ENCODE results near the gene DOCK2. TPM values are rescaled to one million over a fixed set of nuclear protein-coding genes. Genes with fewer than 3 reads are reported as not detected.

Gene DOCK2
- total RNA-seq, 4 donors from 2014 or later, result 0.32 to 5.3 (median 2.7) TPM

- Histone ChIP-seq H3K36me3 (no peaks in the 10 kb centered on the region), H3K27me3 (no peaks in the 10 kb centered on the region), H3K4me3 (no peak overlapping the region), H3K4me1 (no peaks in the 10 kb centered on the region), H3K9me3 (no peaks in the 10 kb centered on the region), H3K27ac (no peak overlapping the region)
- no peak for DNase-seq
- in situ Hi-C loops (cut with MboI; ENCODE audit: low sequenced_read_pairs in 4 of 4), result no loop called here
- ATAC-seq, result no peak
- TF ChIP-seq CTCF (IDR thresholded peaks at IDR 0.05 in 4 of 5, conservative IDR thresholded peaks at IDR 0.05 in 1 of 5) (no peak), POLR2A (IDR thresholded peaks at IDR 0.05) (no peak)
- intact Hi-C loops (cut with DNase I; ENCODE audit: low total_unique reads), result no loop called here
Measured at GRCh38 chr5:169893571-169893970, 256.5 kb downstream of the DOCK2 start.

GRCh38 chr5:169895926-169896325, 258.9 kb downstream of the DOCK2 start:
- no peaks in the 10 kb centered on the region for H3K4me1 ChIP-seq
- intact Hi-C loops (cut with DNase I; ENCODE audit: low total_unique reads) (no loop called here), in situ Hi-C loops (cut with MboI; ENCODE audit: low sequenced_read_pairs in 4 of 4) (no loop called here)
- no peaks in the 10 kb centered on the region for H3K9me3 ChIP-seq
- no peak overlapping the region for H3K27ac ChIP-seq
- no peak for DNase-seq
- no peaks in the 10 kb centered on the region for H3K36me3 ChIP-seq
- no peak for ATAC-seq
- H3K4me3 ChIP-seq, result no peak overlapping the region
- TF ChIP-seq POLR2A (IDR thresholded peaks at IDR 0.05), result no peak
- TF ChIP-seq CTCF (IDR thresholded peaks at IDR 0.05 in 4 of 5, conservative IDR thresholded peaks at IDR 0.05 in 1 of 5), result no peak
- no peaks in the 10 kb centered on the region for H3K27me3 ChIP-seq

- H3K36me3 ChIP-seq, result no peaks in the 10 kb centered on the region
- H3K9me3 ChIP-seq, result no peaks in the 10 kb centered on the region
- DNase-seq (no peak), ATAC-seq (no peak)
- in situ Hi-C loops (cut with MboI; ENCODE audit: low sequenced_read_pairs in 4 of 4) (no loop called here), intact Hi-C loops (cut with DNase I; ENCODE audit: low total_unique reads) (no loop called here)
- H3K27ac ChIP-seq, result no peak overlapping the region
- TF ChIP-seq CTCF (IDR thresholded peaks at IDR 0.05 in 4 of 5, conservative IDR thresholded peaks at IDR 0.05 in 1 of 5) (no peak), POLR2A (IDR thresholded peaks at IDR 0.05) (no peak)
- no peaks in the 10 kb centered on the region for H3K27me3 ChIP-seq
- no peak overlapping the region for H3K4me3 ChIP-seq
- H3K4me1 ChIP-seq, result no peaks in the 10 kb centered on the region
Measured at GRCh38 chr5:169897481-169897880, 260.4 kb downstream of the DOCK2 start.

GRCh38 chr5:169901896-169902295, 264.8 kb downstream of the DOCK2 start:
- Histone ChIP-seq H3K27me3 (no peaks in the 10 kb centered on the region), H3K9me3 (no peaks in the 10 kb centered on the region), H3K4me1 (no peaks in the 10 kb centered on the region), H3K4me3 (no peak overlapping the region), H3K36me3 (no peaks in the 10 kb centered on the region), H3K27ac (no peak overlapping the region)
- DNase-seq (no peak), ATAC-seq (no peak)
- in situ Hi-C loops (cut with MboI; ENCODE audit: low sequenced_read_pairs in 4 of 4), result no loop called here
- intact Hi-C loops (cut with DNase I; ENCODE audit: low total_unique reads), result no loop called here
- no peak for TF ChIP-seq CTCF (IDR thresholded peaks at IDR 0.05 in 4 of 5, conservative IDR thresholded peaks at IDR 0.05 in 1 of 5)
- TF ChIP-seq POLR2A (IDR thresholded peaks at IDR 0.05), result no peak

- intact Hi-C loops (cut with DNase I; ENCODE audit: low total_unique reads) (no loop called here), in situ Hi-C loops (cut with MboI; ENCODE audit: low sequenced_read_pairs in 4 of 4) (no loop called here)
- H3K9me3 ChIP-seq, result no peaks in the 10 kb centered on the region
- no peaks in the 10 kb centered on the region for H3K36me3 ChIP-seq
- no peaks in the 10 kb centered on the region for H3K27me3 ChIP-seq
- no peak for ATAC-seq
- no peak overlapping the region for H3K27ac ChIP-seq
- no peak overlapping the region for H3K4me3 ChIP-seq
- TF ChIP-seq CTCF (IDR thresholded peaks at IDR 0.05 in 4 of 5, conservative IDR thresholded peaks at IDR 0.05 in 1 of 5), result no peak
- no peak for TF ChIP-seq POLR2A (IDR thresholded peaks at IDR 0.05)
- DNase-seq, result no peak
- no peaks in the 10 kb centered on the region for H3K4me1 ChIP-seq
Measured at GRCh38 chr5:169904059-169904458, 267.0 kb downstream of the DOCK2 start.
